D721Med (cell line): ENCODE measurements around the gene MCUR1.

Experiments used
- DNase-seq: peaks from one replicate; pipeline ENCODE4 v3.0.0; 2011; ENCODE audit warnings: low spot score; ENCODE audit not compliant: insufficient read length
- FAIRE-seq: peaks from 2 replicates; lab custom pipeline; 2011; peaks lifted over from hg19 to GRCh38; lab: Jason Lieb, UNC
- CTCF ChIP-seq: IDR thresholded peaks from 2 replicates; pipeline ENCODE4 v1.5.1; 2012; ENCODE audit warnings: mild to moderate bottlenecking, control low read depth; ENCODE audit not compliant: insufficient read depth; ENCODE audit errors: missing control alignments

MCUR1 gene

GRCh38 chr6:13811627-13812358 is 2.6 kb downstream of the MCUR1 start:
- DNase-seq (no peak), FAIRE-seq (no peak)
- no peak for TF ChIP-seq CTCF

DNA sequence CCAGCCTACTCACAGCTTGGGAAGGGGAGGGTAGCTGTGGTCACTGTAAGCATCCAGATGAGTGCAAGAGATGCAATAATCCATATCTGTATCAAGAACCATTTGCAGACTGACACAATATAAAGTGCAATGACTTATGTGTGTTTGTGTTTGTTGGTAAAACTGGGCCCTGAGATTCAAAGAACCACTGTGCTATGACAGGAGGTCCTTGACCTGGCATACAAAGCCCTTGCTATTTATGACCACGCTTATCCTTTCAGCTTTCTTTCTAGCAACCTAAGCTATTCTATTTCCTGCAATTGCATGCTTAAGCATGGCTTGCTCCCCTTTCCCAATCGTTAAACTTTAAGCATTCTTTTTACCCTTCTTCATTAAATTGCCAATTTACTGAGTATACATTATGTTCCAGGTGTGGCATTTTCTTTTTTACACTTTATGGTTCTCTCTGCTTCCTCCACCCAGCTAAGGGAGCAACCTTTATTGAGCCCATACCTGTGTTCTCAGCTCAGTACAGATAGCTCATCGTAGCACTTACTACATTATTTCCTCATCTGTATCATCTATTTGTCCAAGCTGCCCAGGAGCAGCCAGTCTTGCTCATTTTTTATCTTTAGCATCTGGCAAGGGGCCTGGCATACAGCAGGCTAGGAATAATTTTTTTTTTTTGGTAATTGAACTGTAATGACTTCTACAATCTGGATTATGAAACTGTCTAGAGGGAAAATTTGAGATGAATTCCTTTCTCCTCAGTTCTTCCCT is 3.5 kb downstream of the MCUR1 start:
- no peak for FAIRE-seq
- no peak for DNase-seq
- TF ChIP-seq CTCF, result no peak

GRCh38 chr6:13808801-13809200 is 5.6 kb downstream of the MCUR1 start:
- TF ChIP-seq CTCF, result no peak
- FAIRE-seq (no peak), DNase-seq (no peak)

DNA sequence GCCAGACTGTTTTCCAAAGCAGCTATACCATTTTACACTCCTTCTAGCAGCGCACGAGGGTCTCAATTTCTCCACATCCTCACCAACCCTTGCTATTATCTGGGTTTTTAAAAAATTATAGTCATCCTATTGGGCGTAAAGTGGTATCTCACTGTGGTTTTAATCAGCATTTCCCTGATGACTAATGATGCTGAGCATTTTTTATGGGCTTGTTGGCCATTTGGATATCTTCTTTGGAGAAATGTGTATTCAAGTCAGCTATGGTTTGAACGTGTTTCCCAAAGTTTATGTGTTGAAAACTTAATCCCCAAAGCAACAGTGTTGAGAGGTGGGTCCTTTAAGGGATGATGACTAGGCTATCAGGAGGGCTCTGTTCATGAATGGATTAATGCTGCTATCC is 6.7 kb downstream of the MCUR1 start:
- DNase-seq (no peak), FAIRE-seq (no peak)
- no peak for TF ChIP-seq CTCF

- DNase-seq, result no peak
- FAIRE-seq, result no peak
- no peak for TF ChIP-seq CTCF
Measured at GRCh38 chr6:13803581-13803980, 10.8 kb downstream of the MCUR1 start.

GRCh38 chr6:13800615-13801014 is 13.7 kb downstream of the MCUR1 start:
- TF ChIP-seq CTCF, result no peak
- no peak for FAIRE-seq
- DNase-seq, result no peak

DNA sequence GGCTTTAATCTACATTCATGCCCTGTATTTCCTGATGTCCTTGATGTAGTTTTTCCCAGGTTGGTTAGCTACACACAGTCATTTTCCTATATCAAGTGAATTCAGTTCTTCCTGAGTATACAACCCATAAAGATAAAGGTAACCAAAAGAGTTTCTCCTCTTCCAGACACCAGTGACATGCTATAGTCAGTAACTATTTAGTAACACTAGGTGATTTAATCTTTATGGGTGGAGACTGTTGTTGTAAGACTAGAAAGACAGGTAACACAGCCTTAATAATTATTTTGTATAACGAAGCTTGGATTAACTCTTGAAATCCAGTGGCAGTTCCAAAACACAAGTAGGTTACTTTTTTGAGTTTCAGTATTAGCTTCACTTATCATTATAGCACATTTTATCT is 17.6 kb downstream of the MCUR1 start:
- FAIRE-seq (no peak), DNase-seq (no peak)
- no peak for TF ChIP-seq CTCF
